Sigmoid colon (tissue), 4 donors: ENCODE results near the gene UGT1A6.

Source experiments
- EP300 ChIP-seq, 4 donors: sonication (generic); formaldehyde crosslinking; IDR thresholded peaks; one replicate each; pipeline ENCODE4 v1.6.1; 2017; ENCODE audit warnings: antibody characterized with exemption in 4 of 4
- POLR2A ChIP-seq, 2 donors: fragments of 450-650 bp; IDR thresholded peaks; one replicate each; pipeline ENCODE4 v1.6.1; 2016; ENCODE audit warnings: antibody characterized with exemption in 2 of 2, mild to moderate bottlenecking in 2 of 2, moderate library complexity in 2 of 2
- POLR2AphosphoS5 ChIP-seq, 4 donors: sonication (generic); formaldehyde crosslinking; IDR thresholded peaks; one replicate each; pipeline ENCODE4 v1.6.1; 2017; ENCODE audit warnings: antibody characterized with exemption in 4 of 4
- TF ChIP-seq, protein P1 (sequence below), 4 experiments: fragments of 450-650 bp in 3 of 4; fragments of 200-600 bp in 1 of 4; IDR thresholded peaks; one replicate each; pipeline ENCODE4 v1.5.1; 2016 to 2019; ENCODE audit warnings: antibody characterized with exemption in 4 of 4, mild to moderate bottlenecking in 3 of 4, moderate library complexity in 2 of 4

DNA sequence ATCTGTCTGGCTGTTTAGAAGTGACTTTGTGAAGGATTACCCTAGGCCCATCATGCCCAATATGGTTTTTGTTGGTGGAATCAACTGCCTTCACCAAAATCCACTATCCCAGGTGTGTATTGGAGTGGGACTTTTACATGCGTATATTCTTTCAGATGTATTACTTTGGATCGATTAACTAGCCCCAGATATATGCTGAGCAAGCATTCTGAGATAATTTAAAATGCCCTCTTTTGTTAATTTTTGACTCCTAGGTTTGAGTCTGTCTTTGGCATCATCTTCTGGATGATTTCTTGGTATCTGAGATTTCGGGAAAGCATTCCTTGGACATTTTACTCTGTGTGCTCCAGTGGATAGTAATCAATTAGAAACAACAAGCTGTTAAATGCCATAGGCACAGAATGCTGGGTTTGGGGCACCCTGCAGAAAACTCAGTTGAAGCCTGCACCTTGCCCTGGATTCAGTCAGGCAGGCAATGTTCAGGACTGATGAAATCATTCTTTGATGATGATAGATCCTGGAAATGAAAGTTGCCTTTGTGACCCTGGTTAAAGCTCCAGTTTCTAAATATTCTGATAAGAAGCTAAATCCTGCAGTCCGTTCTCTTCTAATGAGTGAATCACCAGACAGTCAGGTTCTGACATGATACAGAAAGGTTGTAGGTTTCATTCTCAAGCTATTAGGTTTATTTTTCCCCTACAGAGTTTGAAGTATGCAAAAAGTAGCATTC lies 68.5 kb downstream of the UGT1A6 start:
- TF ChIP-seq, protein P1, sequence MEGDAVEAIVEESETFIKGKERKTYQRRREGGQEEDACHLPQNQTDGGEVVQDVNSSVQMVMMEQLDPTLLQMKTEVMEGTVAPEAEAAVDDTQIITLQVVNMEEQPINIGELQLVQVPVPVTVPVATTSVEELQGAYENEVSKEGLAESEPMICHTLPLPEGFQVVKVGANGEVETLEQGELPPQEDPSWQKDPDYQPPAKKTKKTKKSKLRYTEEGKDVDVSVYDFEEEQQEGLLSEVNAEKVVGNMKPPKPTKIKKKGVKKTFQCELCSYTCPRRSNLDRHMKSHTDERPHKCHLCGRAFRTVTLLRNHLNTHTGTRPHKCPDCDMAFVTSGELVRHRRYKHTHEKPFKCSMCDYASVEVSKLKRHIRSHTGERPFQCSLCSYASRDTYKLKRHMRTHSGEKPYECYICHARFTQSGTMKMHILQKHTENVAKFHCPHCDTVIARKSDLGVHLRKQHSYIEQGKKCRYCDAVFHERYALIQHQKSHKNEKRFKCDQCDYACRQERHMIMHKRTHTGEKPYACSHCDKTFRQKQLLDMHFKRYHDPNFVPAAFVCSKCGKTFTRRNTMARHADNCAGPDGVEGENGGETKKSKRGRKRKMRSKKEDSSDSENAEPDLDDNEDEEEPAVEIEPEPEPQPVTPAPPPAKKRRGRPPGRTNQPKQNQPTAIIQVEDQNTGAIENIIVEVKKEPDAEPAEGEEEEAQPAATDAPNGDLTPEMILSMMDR (IDR thresholded peaks at IDR 0.05): no peak
- TF ChIP-seq POLR2A (IDR thresholded peaks at IDR 0.05) (no peak), EP300 (IDR thresholded peaks at IDR 0.05) (no peak), POLR2AphosphoS5 (IDR thresholded peaks at IDR 0.05) (no peak)
